HG03139 (cell line): ENCODE measurements around the gene ITGA8.
"Not testable (repeated sequence)": the region's sequence is repeated elsewhere in the genome, so short reads cannot be mapped to it uniquely, and the experiment has no call there.

Experiments used
- ATAC-seq: cut with Tn5 transposase; IDR thresholded peaks from one replicate; pipeline ENCODE4 v1.9.1; 2021; ENCODE audit not compliant: unreplicated experiment

ITGA8 gene

GRCh38 chr10:15719899-15720634, at the start of gene ITGA8:
TSS of gene ITGA8 (minus strand) at chr10:15719922. CDS start at chr10:15719771, 151 bp downstream.
- ATAC-seq, result no peak

- no peak for ATAC-seq
Observed at GRCh38 chr10:15764892-15765454, 45.3 kb upstream of the ITGA8 start.

- no peak for ATAC-seq
Observed at GRCh38 chr10:15763006-15763405, 43.3 kb upstream of the ITGA8 start.

GRCh38 chr10:15762239-15762638, 42.5 kb upstream of the ITGA8 start:
- not testable (repeated sequence) for ATAC-seq

GRCh38 chr10:15761224-15761623, 41.5 kb upstream of the ITGA8 start:
- ATAC-seq, result not testable (repeated sequence)

GRCh38 chr10:15760681-15761080, 41.0 kb upstream of the ITGA8 start:
- no peak for ATAC-seq

- no peak for ATAC-seq
Observed at GRCh38 chr10:15759265-15759664, 39.5 kb upstream of the ITGA8 start.

GRCh38 chr10:15758618-15759017, 38.9 kb upstream of the ITGA8 start:
- ATAC-seq, result no peak

- no peak for ATAC-seq
Observed at GRCh38 chr10:15754937-15755336, 35.2 kb upstream of the ITGA8 start.

- ATAC-seq, result no peak
Observed at GRCh38 chr10:15751046-15751445, 31.3 kb upstream of the ITGA8 start.

GRCh38 chr10:15748126-15748525, 28.4 kb upstream of the ITGA8 start:
- ATAC-seq, result no peak

GRCh38 chr10:15747632-15748031, 27.9 kb upstream of the ITGA8 start:
- no peak for ATAC-seq

GRCh38 chr10:15745751-15746150, 26.0 kb upstream of the ITGA8 start:
- no peak for ATAC-seq

GRCh38 chr10:15744217-15744865, 24.6 kb upstream of the ITGA8 start:
- ATAC-seq, result peak; percentile 81

- no peak for ATAC-seq
Observed at GRCh38 chr10:15743443-15743842, 23.7 kb upstream of the ITGA8 start.

GRCh38 chr10:15742836-15743235, 23.1 kb upstream of the ITGA8 start:
- ATAC-seq, result no peak

- ATAC-seq, result no peak
Observed at GRCh38 chr10:15742102-15742501, 22.4 kb upstream of the ITGA8 start.

GRCh38 chr10:15741581-15741980, 21.9 kb upstream of the ITGA8 start:
- ATAC-seq, result no peak

GRCh38 chr10:15740261-15740660, 20.5 kb upstream of the ITGA8 start:
- no peak for ATAC-seq

GRCh38 chr10:15739254-15739970, 19.7 kb upstream of the ITGA8 start:
- ATAC-seq, result no peak

GRCh38 chr10:15738270-15738925, 18.7 kb upstream of the ITGA8 start:
- no peak for ATAC-seq
